HepG2 (cell line): Measurements from ENCODE around the gene UCN. TPM values are rescaled to one million over a fixed set of nuclear protein-coding genes. Genes with fewer than 3 reads are reported as not detected.

Experiments used
- BRCA1 ChIP-seq: sonication (generic); formaldehyde crosslinking; IDR thresholded peaks from 2 replicates; pipeline ENCODE4 v1.4.0; 2020; ENCODE audit warnings: missing genetic modification reagents
- EEA1 ChIP-seq: sonication (generic); formaldehyde crosslinking; IDR thresholded peaks from 2 replicates; pipeline ENCODE4 v1.5.1; 2020; ENCODE audit warnings: mild to moderate bottlenecking, missing genetic modification reagents, borderline replicate concordance
- GTF3A ChIP-seq: sonication (generic); formaldehyde crosslinking; conservative IDR thresholded peaks from 2 replicates; pipeline ENCODE4 v1.4.0; 2020; ENCODE audit warnings: mild to moderate bottlenecking, missing genetic modification reagents
- IRX3 ChIP-seq: sonication (generic); formaldehyde crosslinking; IDR thresholded peaks from 2 replicates; pipeline ENCODE4 v1.8.1; 2023; ENCODE audit warnings: mild to moderate bottlenecking, low read depth, missing genetic modification reagents, borderline replicate concordance
- JUN ChIP-seq: sonication (generic); formaldehyde crosslinking; IDR thresholded peaks from 2 replicates; pipeline ENCODE4 v1.4.0; 2020; ENCODE audit warnings: mild to moderate bottlenecking, missing genetic modification reagents
- SP2 ChIP-seq: sonication (generic); formaldehyde crosslinking; IDR thresholded peaks from 2 replicates; pipeline ENCODE4 v1.5.1; 2020; ENCODE audit warnings: mild to moderate bottlenecking, missing genetic modification reagents
- SRSF4 ChIP-seq: fragments of 200-400 bp; formaldehyde crosslinking; IDR thresholded peaks from one replicate; pipeline ENCODE4 v1.6.1; 2018; ENCODE audit warnings: mild to moderate bottlenecking, low read depth, low read length, moderate library complexity; ENCODE audit not compliant: poor library complexity, severe bottlenecking
- ZBTB2 ChIP-seq: sonication (generic); formaldehyde crosslinking; IDR thresholded peaks from 2 replicates; pipeline ENCODE4 v1.8.0; 2022; ENCODE audit warnings: low read depth, missing genetic modification reagents
- ZBTB40 ChIP-seq, 2 experiments: fragments of 450-650 bp in 1 of 2; sonication (generic) in 1 of 2; formaldehyde crosslinking in 1 of 2; IDR thresholded peaks; 2 replicates each; pipeline versions ENCODE4 v1.6.1 to v1.8.0; 2016 to 2022; ENCODE audit warnings: antibody characterized with exemption in 1 of 2, mild to moderate bottlenecking in 1 of 2, missing genetic modification reagents in 1 of 2
- ZNF143 ChIP-seq: sonication (generic); formaldehyde crosslinking; IDR thresholded peaks from 2 replicates; pipeline ENCODE4 v1.4.0; 2020; ENCODE audit warnings: missing genetic modification reagents
- ZNF280D ChIP-seq: sonication (generic); formaldehyde crosslinking; IDR thresholded peaks from 2 replicates; pipeline ENCODE4 v1.5.1; 2020; ENCODE audit warnings: mild to moderate bottlenecking, missing genetic modification reagents
- ZNF354B ChIP-seq: sonication (generic); formaldehyde crosslinking; IDR thresholded peaks from 2 replicates; pipeline ENCODE4 v1.8.0; 2022; ENCODE audit warnings: mild to moderate bottlenecking, missing genetic modification reagents
- ZNF672 ChIP-seq: sonication (generic); formaldehyde crosslinking; IDR thresholded peaks from 2 replicates; pipeline ENCODE4 v1.8.1; 2022; ENCODE audit warnings: missing genetic modification reagents
- ZNF775 ChIP-seq: sonication (generic); formaldehyde crosslinking; IDR thresholded peaks from 2 replicates; pipeline ENCODE4 v1.4.0; 2020; ENCODE audit warnings: missing genetic modification reagents, mild to moderate bottlenecking, moderate library complexity, borderline replicate concordance
- polyA plus RNA-seq, 8 experiments: library from polyadenylated mRNA; depleted of rRNA in 3 of 8; stranded (reverse) in 7 of 8; unstranded in 1 of 8; fragments of >200 nt; fragmentation: Illumina TruSeq in 4 of 8; extraction: Trizol in 4 of 8; gene quantifications; 2 replicates each; pipeline versions ENCODE4 v1.2.1 to v1.2.3, GENCODE V29; 2011 to 2016; ENCODE audit warnings: low read depth in 4 of 8, missing spikeins in 1 of 8, mixed read lengths in 1 of 8; ENCODE audit not compliant: insufficient read depth in 1 of 8
- total RNA-seq, 5 experiments: library from RNA; depleted of rRNA; stranded (reverse); fragments of >200 nt; fragmentation: Illumina TruSeq; extraction: Trizol; gene quantifications; 2 replicates each; pipeline ENCODE4 v1.2.3, GENCODE V29; 2016; ENCODE audit warnings: low read depth in 1 of 5

The UCN gene
- total and polyA plus RNA-seq, 2 of the 13 experiments (the other 11 are each of a cell fraction or from before 2014, with no cell fraction given): 1.2 to 2.3 TPM

- no peak for TF ChIP-seq ZBTB40 (IDR thresholded peaks at IDR 0.05)
- TF ChIP-seq ZBTB40 (CRISPR knock-in tag; IDR thresholded peaks at IDR 0.05): peak; percentile 70
- 0 out of 2 replicates have a peak, but pooled peaks have one; percentile 36 for TF ChIP-seq GTF3A (CRISPR knock-in tag)
- TF ChIP-seq EEA1: no peak
- TF ChIP-seq SP2 (CRISPR knock-in tag): peak; percentile 67
- no peak for TF ChIP-seq SRSF4
- TF ChIP-seq BRCA1 (CRISPR knock-in tag): no peak
- no peak for TF ChIP-seq ZNF672
- TF ChIP-seq ZNF775 (CRISPR knock-in tag): no peak
- TF ChIP-seq IRX3 (CRISPR knock-in tag): 0 out of 2 replicates have a peak, but pooled peaks have one; percentile 64
- TF ChIP-seq ZNF280D (CRISPR knock-in tag): peak; percentile 85; the same call in 1 of the 2 replicates
- peak; percentile 93 for TF ChIP-seq ZNF143 (CRISPR knock-in tag)
- peak; percentile 79; the same call in 1 of the 2 replicates for TF ChIP-seq JUN (CRISPR knock-in tag)
- TF ChIP-seq ZBTB2: peak; percentile 50
- TF ChIP-seq ZNF354B: no peak
Measured at GRCh38 chr2:27356382-27357181, 48.3 kb upstream of the UCN start, which contains the start of gene GTF3C2 (continued).
